Measurements from ENCODE around the gene FAM114A1.
"Not testable (repeated sequence)": the region's sequence is repeated elsewhere in the genome, so short reads cannot be mapped to it uniquely, and the experiment has no call there.

Gene FAM114A1

GRCh38 chr4:38954727-38955126 is 87.1 kb downstream of the FAM114A1 start:
- no peak overlapping the region for H3K4me3 ChIP-seq (ENCODE audit: low read depth, low read length)
- no peak for TF ChIP-seq MAX (IDR thresholded peaks at IDR 0.05; ENCODE audit: low read depth, low read length)
- TF ChIP-seq CTCF (IDR thresholded peaks at IDR 0.05; ENCODE audit: low read depth, low read length) = no peak
- no peak for TF ChIP-seq MYC (IDR thresholded peaks at IDR 0.05; ENCODE audit: low read depth, low read length)
- no peak for TF ChIP-seq POLR2A (IDR thresholded peaks at IDR 0.05; ENCODE audit: extremely low read depth, insufficient read length)
- no peak for DNase-seq (ENCODE audit: low read depth)

- no peak overlapping the region for H3K4me3 ChIP-seq (ENCODE audit: low read depth, low read length)
- no peak for DNase-seq (ENCODE audit: low read depth)
- TF ChIP-seq MAX (IDR thresholded peaks at IDR 0.05; ENCODE audit: low read depth, low read length) (no peak), MYC (IDR thresholded peaks at IDR 0.05; ENCODE audit: low read depth, low read length) (no peak), CTCF (IDR thresholded peaks at IDR 0.05; ENCODE audit: low read depth, low read length) (no peak), POLR2A (IDR thresholded peaks at IDR 0.05; ENCODE audit: extremely low read depth, insufficient read length) (no peak)
Observed at GRCh38 chr4:38955957-38956356, 88.4 kb downstream of the FAM114A1 start.

- DNase-seq (ENCODE audit: low read depth) = no peak
- TF ChIP-seq MAX (IDR thresholded peaks at IDR 0.05; ENCODE audit: low read depth, low read length) (no peak), MYC (IDR thresholded peaks at IDR 0.05; ENCODE audit: low read depth, low read length) (no peak), POLR2A (IDR thresholded peaks at IDR 0.05; ENCODE audit: extremely low read depth, insufficient read length) (no peak), CTCF (IDR thresholded peaks at IDR 0.05; ENCODE audit: low read depth, low read length) (no peak)
- H3K4me3 ChIP-seq (ENCODE audit: low read depth, low read length) = no peak overlapping the region
Observed at GRCh38 chr4:38957261-38957815, 89.7 kb downstream of the FAM114A1 start.

GRCh38 chr4:38957893-38958292 is 90.3 kb downstream of the FAM114A1 start:
- TF ChIP-seq MAX (IDR thresholded peaks at IDR 0.05; ENCODE audit: low read depth, low read length) (no peak), POLR2A (IDR thresholded peaks at IDR 0.05; ENCODE audit: extremely low read depth, insufficient read length) (no peak)
- no peak overlapping the region for H3K4me3 ChIP-seq (ENCODE audit: low read depth, low read length)
- no peak for DNase-seq (ENCODE audit: low read depth)

- no peak for DNase-seq (ENCODE audit: low read depth)
- TF ChIP-seq MAX (IDR thresholded peaks at IDR 0.05; ENCODE audit: low read depth, low read length) (no peak), CTCF (IDR thresholded peaks at IDR 0.05; ENCODE audit: low read depth, low read length) (no peak), POLR2A (IDR thresholded peaks at IDR 0.05; ENCODE audit: extremely low read depth, insufficient read length) (no peak), MYC (IDR thresholded peaks at IDR 0.05; ENCODE audit: low read depth, low read length) (no peak)
- no peak overlapping the region for H3K4me3 ChIP-seq (ENCODE audit: low read depth, low read length)
Observed at GRCh38 chr4:38958453-38959190, 91.0 kb downstream of the FAM114A1 start.

GRCh38 chr4:38959248-38959647 is 91.6 kb downstream of the FAM114A1 start:
- not testable (repeated sequence) for H3K4me3 ChIP-seq (ENCODE audit: low read depth, low read length); DNase-seq (ENCODE audit: low read depth)
